Stimulated activated CD4-positive, alpha-beta T cell treated with anti-CD3 and anti-CD28 coated beads, TNF-alpha, amount 100 ng/mL, for 24 hours (primary cell): ENCODE data around the gene ATP9A.
"Not testable (repeated sequence)": the region's sequence is repeated elsewhere in the genome, so short reads cannot be mapped to it uniquely, and the experiment has no call there.

Experiments
- DNase-seq, 3 experiments: peaks; one replicate each; pipeline ENCODE4 v3.0.0-alpha.2; 2020; ENCODE audit warnings: low read depth in 3 of 3

The ATP9A gene

DNA sequence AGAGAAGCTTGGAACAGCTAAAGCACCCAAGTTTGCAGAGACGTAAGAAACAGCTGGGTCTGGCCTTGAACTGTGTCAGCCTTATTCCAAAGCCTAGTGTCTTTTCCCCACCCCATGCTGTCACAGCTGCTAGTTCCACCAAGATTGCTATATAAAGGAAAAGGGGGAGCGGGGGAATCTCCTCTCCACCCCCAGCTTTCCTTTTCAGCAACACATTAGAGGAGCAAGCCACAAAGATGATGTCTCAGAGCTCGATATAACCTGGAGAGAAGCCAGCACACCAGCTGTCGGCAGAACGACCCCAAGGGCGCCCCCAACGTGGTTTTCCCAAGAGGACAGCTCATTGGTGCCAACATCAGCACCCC is 36.5 kb downstream of the ATP9A start:
- DNase-seq: no peak

DNA sequence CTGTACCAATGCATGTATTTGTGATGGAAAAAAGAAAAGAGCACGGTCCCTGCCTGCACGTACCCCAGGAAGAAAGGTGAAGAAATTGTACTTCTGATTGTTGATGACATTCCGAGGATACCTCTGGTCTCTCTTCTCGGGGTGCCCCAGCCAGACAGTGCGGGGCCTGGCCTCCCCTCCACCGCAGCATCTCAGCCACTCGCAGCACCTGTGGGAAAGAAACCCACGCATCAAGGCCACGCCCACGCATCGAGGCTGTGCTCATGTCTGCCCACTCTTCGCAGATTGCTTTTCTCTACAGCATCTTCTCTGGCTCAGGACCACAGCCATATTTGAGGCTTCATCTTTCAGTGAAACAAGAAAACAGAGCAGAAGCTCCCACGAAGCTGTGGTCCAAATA is 38.4 kb downstream of the ATP9A start:
- DNase-seq: no peak

DNA sequence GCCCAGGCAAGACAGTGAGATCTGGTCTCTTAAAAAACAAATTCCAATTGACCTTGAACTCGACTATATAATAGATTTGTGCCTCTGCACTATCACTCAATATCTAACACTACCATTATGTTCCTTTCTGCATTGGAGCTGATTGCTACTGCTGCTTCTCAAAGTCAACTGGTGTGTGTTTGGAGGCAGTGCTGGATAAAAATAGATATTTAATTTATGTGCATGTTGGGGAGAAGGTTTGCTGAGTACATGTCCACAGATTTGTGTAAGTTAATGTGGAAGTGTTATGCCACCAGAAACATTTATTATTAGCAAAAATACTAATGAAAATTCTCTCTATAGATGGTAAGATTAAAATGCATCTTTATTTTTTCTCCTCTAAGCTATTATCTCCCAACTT is 39.5 kb downstream of the ATP9A start:
- no peak for DNase-seq

DNA sequence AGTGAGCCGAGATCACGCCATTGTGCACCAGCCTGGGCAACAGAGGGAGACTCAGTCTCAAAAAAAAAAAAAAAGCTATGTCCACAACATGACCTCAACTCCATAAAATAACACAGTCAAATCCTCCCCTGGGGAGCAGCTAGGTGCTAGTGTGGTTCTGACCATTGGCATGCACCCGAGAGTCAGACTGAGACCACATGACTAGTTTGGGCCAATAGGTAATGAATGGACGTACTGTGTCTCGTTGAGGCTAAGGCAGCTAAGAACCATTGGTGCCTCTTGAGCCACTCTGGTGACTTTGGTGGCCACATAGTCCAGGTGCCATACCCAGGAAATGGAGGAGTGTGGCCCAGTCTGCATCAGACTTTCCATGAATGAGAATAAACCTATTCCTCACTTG is 40.3 kb downstream of the ATP9A start:
- DNase-seq: no peak

DNA sequence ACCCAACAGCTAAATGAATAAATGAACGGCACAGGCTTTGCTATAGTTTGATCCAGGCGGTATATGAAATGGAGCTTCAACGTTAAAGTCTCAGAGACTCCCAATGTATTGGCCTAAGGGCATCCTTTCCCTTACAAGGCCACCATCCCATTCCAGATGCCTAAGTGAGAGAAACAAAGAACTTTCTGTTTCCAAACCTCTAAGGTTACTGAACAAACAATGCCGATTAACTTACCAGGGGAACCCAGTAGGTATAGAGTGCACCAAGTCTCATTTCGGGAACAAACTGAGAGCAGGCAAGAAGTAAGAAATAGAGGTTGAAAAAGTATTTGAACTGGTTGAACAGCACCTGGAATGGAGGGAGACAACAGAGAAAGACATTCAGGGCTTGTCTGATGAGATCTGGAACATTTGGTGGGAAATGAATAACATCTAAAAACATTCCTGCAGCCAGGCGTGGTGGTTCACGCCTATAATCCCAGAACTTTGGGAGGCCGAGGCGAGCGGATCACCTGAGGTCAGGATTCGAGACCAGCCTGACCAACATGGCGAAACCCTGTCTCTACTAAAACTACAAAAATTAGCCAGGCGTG is 42.5 kb downstream of the ATP9A start:
- no peak for DNase-seq

DNA sequence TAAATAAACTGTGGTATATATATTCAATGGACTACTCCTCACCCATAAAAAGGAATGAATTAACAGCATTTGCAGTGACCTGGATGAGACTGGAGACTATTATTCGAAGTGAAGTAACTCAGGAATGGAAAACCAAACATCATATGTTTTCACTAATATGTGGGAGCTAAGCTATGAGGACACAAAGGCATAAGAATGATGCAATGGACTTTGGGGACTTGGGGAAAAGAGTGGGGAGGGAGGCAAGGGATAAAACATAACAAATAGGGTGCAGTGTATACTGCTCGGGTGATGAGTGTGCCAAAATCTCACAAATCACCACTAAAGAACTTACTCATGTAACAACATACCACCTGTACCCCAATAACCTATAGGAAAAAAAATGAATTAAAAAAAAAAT is 45.2 kb downstream of the ATP9A start:
- not testable (repeated sequence) for DNase-seq

DNA sequence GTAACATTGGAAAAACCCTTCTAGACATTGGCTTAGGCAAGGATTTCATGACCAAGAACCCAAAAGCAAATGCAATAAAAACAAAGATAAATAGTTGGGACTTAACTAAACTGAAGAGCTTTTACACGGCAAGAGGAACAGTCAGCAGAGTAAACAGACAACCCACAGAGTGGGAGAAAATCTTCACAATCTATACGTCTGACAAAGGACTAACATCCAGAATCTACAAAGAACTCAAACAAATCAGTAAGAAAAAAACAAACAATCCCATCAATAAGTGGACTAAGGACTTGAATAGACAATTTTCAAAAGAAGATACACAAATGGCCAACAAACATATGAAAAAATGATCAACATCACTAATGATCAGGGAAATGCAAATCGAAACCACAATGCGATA is 45.9 kb downstream of the ATP9A start:
- DNase-seq: not testable (repeated sequence)

DNA sequence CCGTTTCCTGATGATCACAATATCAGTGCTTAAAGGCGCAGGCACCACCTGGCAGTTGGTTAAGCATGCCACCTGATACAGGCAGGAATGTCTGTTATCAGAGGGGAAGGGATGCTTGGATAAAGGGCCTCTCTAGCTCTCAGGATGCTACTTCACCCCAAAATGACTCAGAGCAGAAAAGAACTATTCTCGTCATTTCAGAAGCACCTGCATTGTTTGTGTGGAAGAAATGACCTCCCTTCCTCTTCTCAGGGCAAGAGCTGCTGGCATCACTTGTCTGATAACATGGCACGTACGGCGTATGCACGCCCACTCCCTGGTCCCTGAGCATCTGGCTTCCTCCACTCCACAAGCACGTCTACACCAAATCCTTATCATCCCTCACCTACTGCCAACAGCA is 47.3 kb downstream of the ATP9A start:
- no peak for DNase-seq

DNA sequence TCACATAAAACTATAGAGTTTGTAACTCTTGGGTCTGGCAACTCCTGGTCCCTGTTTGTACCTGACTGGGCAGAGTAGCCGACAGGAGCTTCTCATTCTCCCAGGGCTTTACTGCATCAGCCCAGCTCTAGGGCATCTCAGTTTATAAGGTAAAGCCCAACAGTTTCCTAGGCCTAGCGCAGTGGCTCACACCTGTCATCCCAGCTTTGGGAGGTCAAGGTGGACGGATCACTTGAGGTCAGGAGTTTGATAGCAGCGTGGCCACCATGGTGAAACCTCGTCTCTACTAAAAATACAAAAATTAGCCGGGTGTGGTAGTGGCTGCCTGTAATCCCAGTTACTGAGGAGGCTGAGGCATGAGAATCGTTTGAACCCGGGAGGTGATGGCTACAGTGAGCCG is 47.8 kb downstream of the ATP9A start:
- no peak for DNase-seq

DNA sequence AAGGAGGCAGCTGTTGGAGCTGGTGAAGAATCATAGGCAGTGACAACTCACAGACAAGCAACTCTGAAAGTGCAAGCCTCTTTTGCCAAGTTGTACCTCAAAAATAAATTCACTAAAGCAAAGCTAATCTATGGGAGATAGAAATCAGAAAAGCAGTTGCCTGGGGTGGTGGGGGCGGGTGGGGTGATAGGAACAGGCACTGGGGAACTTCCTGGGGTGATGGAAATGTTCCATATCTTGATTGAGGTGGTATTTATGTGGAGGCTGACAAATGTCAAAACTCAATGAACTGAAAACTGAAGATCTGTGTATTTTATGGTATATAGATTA is 52.4 kb downstream of the ATP9A start:
- DNase-seq: no peak

DNA sequence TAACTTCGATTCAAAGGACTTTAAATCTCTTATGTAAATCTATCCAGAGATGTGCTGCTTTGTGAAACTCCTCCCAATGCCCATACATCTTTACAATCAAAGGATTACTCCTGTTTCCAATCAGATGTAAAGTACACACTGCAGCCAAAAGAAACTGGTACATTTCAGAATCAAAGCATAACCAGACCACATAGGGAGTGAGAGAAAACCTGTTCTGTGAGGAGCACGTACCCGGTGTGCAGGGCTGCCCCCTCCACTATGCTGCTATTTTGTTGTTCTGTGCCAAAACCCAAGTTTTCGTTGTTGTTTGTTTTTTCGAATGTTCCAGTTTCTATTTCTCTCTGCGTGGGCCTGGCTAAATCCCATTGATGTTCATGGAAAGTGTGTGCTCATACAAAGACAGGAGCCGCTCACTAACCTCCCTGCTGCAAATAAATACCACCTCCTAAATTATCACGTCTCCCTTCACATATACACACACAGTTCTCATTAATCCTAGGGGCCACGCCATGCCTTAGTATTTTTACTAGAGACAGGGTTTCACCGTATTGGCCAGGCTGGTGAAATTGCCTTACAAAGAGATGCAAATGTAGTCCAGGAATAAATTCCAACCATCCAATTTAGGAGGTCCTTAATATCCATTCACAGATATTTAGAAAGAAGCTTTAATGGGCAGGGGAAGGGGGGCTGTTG is 52.9 kb downstream of the ATP9A start:
- DNase-seq: no peak

DNA sequence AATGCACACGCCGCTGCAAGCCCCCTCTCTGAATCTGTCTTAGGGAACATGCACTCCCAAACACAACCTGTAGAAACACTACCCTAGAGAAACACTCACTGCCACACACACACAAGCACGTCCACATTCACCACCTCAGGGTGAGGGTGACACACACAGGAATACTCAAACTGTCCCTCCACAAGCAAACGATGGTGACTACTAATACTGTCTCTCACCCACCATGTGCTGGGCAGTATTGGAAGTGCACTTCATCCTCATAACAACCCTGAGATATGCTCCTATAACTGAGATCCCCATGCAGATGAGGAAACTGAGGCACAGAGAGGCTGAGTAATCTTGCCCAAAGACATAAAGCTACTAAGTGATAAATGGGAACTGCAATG is 55.0 kb downstream of the ATP9A start:
- DNase-seq: no peak

DNA sequence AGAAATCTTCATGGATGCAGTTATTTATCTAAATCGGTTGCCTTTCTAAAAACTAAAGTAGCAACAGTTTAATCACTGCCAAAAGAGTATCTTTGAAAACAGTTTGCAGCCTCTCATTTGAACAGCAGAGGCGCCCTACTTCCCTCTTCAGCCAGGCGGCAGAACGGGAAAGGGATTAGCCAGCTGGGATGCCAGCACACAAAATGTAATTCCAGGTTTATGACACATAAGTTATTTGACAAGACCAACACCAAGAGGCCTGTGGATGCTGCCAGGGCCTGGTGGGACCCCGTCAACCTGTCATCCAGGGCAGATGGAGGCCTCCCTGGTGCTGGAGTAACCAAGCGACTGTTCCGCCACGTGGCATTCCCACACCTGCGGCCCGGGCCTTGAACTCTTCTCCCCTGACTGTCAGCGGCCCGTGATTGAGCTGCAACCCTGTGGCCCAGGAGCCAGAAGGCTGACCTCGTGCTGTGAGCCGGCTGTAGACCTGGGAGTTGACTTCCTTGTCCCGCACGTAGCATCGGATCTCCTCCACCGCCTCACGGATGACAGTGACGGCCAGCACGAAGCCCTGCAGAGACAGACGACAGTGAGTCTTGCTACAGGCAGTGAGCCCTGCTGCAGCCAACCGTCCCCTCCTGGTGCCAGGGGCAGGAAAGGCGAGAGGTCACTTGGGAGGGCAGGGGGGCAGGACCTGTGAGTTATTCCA is 55.5 kb downstream of the ATP9A start:
- DNase-seq: no peak

DNA sequence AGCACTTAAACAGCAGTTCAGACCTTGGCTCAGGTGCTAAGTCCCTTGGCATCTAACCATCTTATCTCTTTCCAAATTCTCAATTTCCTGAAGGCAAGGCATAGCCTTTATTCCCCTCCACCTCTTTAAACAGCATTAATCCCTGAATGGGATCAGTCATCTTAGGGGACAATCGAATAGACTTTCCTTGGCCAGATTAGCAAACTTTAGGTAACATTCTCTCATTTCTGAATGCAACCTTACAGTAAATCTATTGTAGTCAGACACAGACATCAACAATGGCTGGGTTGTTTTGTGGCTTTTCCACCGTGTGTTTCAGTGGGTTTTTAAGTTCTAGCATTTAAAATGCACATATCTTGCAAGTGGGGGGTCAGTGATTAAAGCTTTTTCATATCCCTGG is 56.8 kb downstream of the ATP9A start:
- DNase-seq: no peak

DNA sequence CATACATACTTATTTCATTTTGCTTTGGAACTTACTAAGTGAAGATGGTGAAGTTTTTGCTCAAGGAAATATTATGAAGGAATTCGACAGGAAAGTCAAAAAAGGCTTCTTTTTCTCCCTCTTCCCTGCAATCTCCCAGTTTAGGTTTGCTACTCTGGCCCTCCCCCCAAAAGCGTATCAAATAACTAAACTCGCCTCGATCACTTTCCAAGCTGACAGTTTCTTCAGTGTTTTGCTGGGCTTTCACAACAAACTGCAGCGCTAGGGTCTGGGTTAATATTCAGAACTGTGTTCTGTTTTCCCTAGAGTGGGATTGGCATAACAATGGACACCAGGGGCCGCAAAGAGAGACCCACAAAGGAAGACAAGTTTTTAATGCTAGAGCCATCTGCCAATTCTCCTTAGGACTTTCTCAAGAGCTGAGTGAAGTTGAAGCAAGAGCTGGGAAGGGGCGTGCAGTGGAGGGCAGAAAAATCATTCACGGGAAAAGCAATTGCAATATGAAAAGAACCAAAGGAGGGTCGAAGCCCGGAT is 57.8 kb downstream of the ATP9A start:
- DNase-seq: no peak

DNA sequence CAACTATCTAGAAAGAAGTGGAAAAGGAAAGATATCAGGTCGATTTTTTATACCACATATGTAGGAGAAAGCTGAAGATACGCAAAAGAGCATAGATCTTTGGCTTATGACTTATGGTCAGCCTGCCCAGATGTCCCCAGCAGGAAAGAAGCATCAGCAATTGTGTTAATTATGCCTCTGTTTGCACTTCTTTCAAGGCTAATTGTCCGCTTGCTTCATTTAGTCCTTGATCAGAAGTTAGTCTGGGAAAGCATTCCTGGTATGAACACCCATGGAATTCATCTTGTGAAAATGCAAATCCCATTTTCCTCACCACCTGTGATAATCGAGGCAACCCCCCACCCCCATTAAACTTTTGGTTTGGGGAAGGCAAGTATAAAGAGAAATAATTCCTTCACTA is 62.8 kb downstream of the ATP9A start:
- no peak for DNase-seq

DNA sequence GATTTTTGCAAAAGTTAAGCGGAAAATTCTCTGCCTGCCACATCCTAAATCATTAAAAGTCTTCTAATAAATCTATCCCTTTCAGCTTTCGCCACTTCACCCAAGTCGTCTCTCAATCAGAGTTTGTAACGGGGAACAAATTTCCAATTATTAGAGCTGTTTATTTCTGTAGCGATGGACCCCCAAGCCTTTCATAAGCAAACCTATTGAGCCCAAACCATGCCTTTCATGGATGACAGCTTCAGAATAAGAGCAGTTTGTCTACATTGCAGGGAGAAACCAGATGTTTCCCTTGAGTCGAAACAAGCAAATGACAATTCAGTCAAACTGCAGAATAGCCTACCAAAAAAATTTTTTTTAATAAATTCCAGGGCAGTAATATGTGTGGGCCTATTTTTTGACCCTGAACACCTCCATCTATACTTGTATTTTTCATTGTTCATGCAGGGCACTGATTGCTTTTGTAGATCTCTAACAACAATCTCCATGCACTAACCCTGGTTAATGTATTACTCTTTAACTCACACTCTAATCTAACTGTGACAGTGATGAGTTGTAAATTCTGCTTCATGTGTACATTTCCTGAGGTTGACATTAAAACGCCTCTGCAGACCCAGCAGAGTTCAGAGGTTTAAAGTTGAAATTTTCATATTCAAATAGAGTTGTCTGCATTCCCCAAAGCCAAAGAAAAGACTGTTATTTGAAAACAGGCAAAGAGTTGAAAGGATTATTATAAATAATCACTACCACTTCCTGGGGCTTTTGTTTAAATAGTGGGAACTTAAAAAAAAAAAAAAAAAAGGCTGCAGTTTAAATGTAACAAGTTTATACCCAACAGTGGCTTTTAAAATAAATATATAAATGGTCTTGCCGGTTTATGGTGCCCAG is 64.5 kb downstream of the ATP9A start:
- no peak for DNase-seq

DNA sequence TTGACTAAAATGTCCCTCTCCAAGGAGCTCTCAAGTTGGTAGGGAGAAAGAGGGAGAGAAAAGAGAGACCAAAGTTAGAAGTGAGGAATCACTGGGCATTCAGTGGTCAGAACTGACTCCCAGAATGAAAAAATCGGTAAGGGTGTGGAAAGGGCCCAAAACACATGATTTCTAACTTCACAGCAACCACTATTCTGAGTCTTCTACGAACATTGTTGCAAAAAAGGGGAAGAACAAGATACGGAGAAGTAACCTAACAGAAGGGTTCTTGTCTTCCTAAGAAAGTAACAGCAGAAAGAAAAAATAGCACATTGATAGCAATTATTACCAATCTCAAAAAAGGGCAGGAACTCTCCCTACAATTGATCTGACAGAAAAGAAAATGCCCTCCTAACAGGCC is 65.6 kb downstream of the ATP9A start:
- no peak for DNase-seq

DNA sequence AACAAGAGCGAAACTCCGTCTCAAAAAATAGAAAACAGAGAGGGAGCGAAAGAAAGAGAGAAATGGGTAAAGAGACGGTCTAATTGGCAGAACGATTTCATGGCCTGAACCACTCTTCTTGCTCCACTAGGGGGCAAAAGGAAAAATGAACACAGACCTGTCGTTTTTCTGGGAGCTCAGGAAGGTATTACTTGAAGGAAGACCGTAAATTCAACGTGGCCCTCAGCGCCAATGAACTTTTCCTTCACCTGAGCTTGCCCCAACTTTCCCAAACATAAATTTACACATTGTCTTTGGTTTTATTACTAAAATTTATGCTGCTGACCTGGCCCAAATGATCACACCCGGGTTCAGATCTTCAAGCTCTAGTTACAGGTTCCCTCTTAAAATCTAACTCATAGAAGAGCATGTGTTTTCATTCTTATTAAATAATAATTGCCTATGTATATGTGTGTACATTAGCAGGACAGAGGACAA is 67.3 kb downstream of the ATP9A start:
- DNase-seq: no peak

DNA sequence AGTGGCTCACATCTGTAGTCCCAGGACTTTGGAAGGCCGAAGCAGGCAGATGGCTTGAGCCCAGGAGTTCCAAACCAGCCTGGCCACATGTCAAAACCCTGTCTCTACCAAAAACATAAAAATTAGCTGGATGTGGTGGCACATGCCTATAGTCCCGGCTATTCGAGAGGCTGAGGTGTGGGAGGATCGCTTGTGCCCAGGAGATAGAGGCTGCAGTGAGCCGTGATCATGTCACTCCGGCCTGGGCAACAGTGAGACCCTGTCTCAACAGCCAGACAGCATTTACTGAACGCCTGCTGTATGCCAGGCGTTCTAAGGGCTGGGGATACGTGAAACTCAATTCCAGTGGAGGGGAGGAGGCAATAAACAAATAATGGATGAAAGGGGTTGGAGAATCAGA is 69.9 kb downstream of the ATP9A start:
- no peak for DNase-seq

DNA sequence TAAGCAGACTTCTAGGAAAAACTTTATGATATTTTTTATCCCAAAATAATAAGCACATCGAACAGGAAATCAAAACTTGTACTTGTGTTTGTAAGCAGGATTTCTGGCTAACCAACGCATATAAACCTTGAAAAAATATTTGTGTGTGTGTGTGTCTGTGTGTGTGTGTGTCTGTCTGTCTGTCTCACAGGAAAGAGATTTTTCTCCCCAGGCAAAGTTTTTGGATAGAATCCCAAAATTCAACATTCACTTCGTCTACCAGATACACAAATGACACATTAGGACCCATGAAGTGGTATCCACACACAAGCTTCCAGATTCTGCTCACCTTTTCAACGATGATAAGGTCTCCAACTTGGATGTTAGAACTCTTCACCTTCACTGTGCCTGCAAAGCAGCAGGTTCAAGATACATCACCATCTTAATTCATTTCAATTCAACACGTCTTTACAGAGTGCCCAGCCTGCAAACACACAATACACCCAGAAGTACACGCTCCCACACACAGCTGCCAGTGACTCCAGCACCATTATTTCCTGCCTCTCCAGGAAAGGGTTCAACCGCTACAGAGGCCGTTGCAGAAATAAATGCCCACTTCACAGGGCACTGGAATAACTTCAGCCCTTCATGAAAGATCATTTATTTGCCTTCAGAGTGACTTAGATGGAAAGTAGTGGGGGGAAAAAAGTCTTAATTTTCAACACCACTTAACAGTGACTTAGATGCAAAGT is 70.9 kb downstream of the ATP9A start:
- DNase-seq: no peak
